Keratinocyte (primary cell): ENCODE data around the gene GMEB2. TPM values are rescaled to one million over a fixed set of nuclear protein-coding genes. Genes with fewer than 3 reads are reported as not detected.

Source experiments
- DNase-seq: peaks from one replicate; pipeline ENCODE4 v3.0.0-alpha.2; 2011; ENCODE audit warnings: low read depth, missing footprints, low spot score
- FAIRE-seq: peaks from 2 replicates; lab custom pipeline; 2011; peaks lifted over from hg19 to GRCh38; lab: Jason Lieb, UNC
- H2AFZ ChIP-seq: 2 replicates; pipeline ENCODE4 v1.6.0; 2012; ENCODE audit warnings: low read length, control low read depth, inconsistent platforms; ENCODE audit not compliant: control insufficient read depth
- H3K27ac ChIP-seq: 2 replicates; pipeline ENCODE4 v1.5.1; 2011; ENCODE audit warnings: low read length; ENCODE audit not compliant: control insufficient read depth, insufficient read depth
- H3K27me3 ChIP-seq: 3 replicates; pipeline ENCODE4 v1.6.0; 2011; ENCODE audit warnings: low read length; ENCODE audit not compliant: control insufficient read depth, insufficient read depth; ENCODE audit errors: extremely low read depth
- H3K36me3 ChIP-seq, 2 experiments: 2 replicates in 1 of 2; 3 replicates in 1 of 2; pipeline ENCODE4 v1.5.1; 2011; ENCODE audit warnings: low read length in 2 of 2, mild to moderate bottlenecking in 1 of 2; ENCODE audit not compliant: control insufficient read depth in 2 of 2, insufficient read depth in 2 of 2; ENCODE audit errors: extremely low read depth in 1 of 2
- H3K4me1 ChIP-seq: 3 replicates; pipeline ENCODE4 v1.5.1; 2011; ENCODE audit warnings: low read length; ENCODE audit not compliant: control insufficient read depth, insufficient read depth; ENCODE audit errors: extremely low read depth
- H3K4me2 ChIP-seq: 3 replicates; pipeline ENCODE4 v1.6.0; 2011; ENCODE audit warnings: low read depth, low read length; ENCODE audit not compliant: control insufficient read depth, insufficient read depth; ENCODE audit errors: extremely low read depth
- H3K4me3 ChIP-seq, 3 experiments: fragments of 200-600 bp in 1 of 3; sonication (generic) in 1 of 3; 2 replicates in 2 of 3; 3 replicates in 1 of 3; pipeline ENCODE4 v1.5.1; 2011 to 2016; ENCODE audit warnings: low read length in 3 of 3, mild to moderate bottlenecking in 3 of 3, control low read depth in 2 of 3, inconsistent platforms in 1 of 3, low read depth in 1 of 3, mixed read lengths in 1 of 3, mixed run types in 1 of 3, moderate library complexity in 1 of 3; ENCODE audit not compliant: control insufficient read depth in 2 of 3, insufficient read depth in 2 of 3; ENCODE audit errors: extremely low read depth in 1 of 3
- H3K79me2 ChIP-seq: 2 replicates; pipeline ENCODE4 v1.6.0; 2012; ENCODE audit warnings: low read length; ENCODE audit not compliant: control insufficient read depth, insufficient read depth
- H3K9ac ChIP-seq: 3 replicates; pipeline ENCODE4 v1.6.0; 2011; ENCODE audit warnings: low read length; ENCODE audit not compliant: control insufficient read depth, insufficient read depth; ENCODE audit errors: extremely low read depth
- H3K9me1 ChIP-seq: 3 replicates; pipeline ENCODE4 v1.6.0; 2011; ENCODE audit warnings: low read length; ENCODE audit not compliant: control insufficient read depth, insufficient read depth; ENCODE audit errors: extremely low read depth
- H3K9me3 ChIP-seq: 2 replicates; pipeline ENCODE4 v1.5.1; 2012; ENCODE audit warnings: low read depth, low read length; ENCODE audit not compliant: control insufficient read depth
- H4K20me1 ChIP-seq: 3 replicates; pipeline ENCODE4 v1.6.0; 2011; ENCODE audit warnings: low read length; ENCODE audit not compliant: control insufficient read depth, insufficient read depth; ENCODE audit errors: extremely low read depth
- EZH2 ChIP-seq: IDR thresholded peaks from one replicate; pipeline ENCODE4 v1.6.1; 2012; ENCODE audit warnings: inconsistent platforms, mild to moderate bottlenecking, low read length, moderate library complexity
- dilution Hi-C: fragments of 300-500 bp; cut with MboI; formaldehyde crosslinking; loops from one replicate; pipeline ENCODE4 v1.7.0; 2020; ENCODE audit warnings: low sequenced_read_pairs; ENCODE audit not compliant: extremely low pct_ligation_motif_present
- polyA plus RNA-seq, 5 experiments: library from polyadenylated mRNA; depleted of rRNA in 3 of 5; stranded (reverse) in 3 of 5; stranded (forward) in 1 of 5; unstranded in 1 of 5; fragments of >200 nt; gene quantifications; 1 replicate in 1 of 5; 2 replicates in 3 of 5; 3 replicates in 1 of 5; pipeline versions ENCODE4 v1.2.1 to v1.2.3, GENCODE V29; 2011 to 2012; ENCODE audit warnings: missing spikeins in 2 of 5, low read depth in 1 of 5, low replicate concordance in 1 of 5
- TF ChIP-seq, protein P1 (sequence below), 3 experiments: IDR thresholded peaks in 1 of 3; conservative IDR thresholded peaks in 1 of 3; optimal IDR thresholded peaks in 1 of 3; 2 replicates in 2 of 3; 3 replicates in 1 of 3; pipeline versions ENCODE3 to v1.5.1; 2011; ENCODE audit warnings: low read length in 3 of 3, mild to moderate bottlenecking in 3 of 3, moderate library complexity in 2 of 3, control low read depth in 1 of 3, inconsistent platforms in 1 of 3; ENCODE audit not compliant: insufficient read depth in 2 of 3; ENCODE audit errors: extremely low read depth in 1 of 3

Gene GMEB2
- polyA plus RNA-seq, 1 donor (not counting 4 experiments of a cell fraction or from before 2014, with no cell fraction given): 5.1 TPM

DNA sequence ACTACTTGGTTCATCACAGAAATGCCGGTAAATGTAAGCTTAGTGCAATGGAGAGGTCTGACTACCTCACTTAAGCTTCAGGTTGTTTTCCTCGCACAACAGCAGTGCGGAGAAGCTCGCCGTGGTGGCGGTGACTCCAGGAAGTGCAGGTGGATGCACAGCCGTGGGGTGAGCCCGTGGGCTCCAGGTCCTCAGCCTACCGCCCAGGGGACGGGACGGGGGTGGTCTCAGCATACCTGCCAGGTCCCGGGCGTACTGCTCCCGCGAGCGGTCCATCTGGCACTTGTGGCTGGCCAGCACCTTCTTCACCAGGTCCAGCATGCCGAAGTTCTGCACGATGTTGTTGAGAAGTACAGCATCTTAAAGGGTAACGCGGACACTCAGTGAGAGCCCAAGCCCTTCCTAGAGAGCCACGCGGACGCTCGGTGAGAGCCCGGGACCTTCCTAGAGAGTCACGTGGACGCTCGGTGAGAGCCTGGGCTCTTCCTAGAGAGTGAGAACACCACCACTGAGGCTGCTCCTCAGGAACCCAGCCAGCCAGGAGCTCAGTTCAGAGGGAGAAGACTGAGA lies 35.0 kb downstream of the GMEB2 start:
- Histone ChIP-seq H3K9me3 (no peaks in the 10 kb centered on the region), H3K4me1 (no peaks in the 10 kb centered on the region), H3K9me1 (no peaks in the 10 kb centered on the region), H3K36me3 (peaks cover 9 to 25% of the 10 kb centered on the region in 2 experiments), H3K79me2 (no peaks in the 10 kb centered on the region), H3K9ac (no peak overlapping the region), H4K20me1 (no peaks in the 10 kb centered on the region), H3K27ac (no peak overlapping the region), H3K4me3 (no peak overlapping the region), H3K4me2 (no peak overlapping the region), H3K27me3 (no peaks in the 10 kb centered on the region), H2AFZ (no peak overlapping the region)
- dilution Hi-C loops: no loop called here
- FAIRE-seq (no peak), DNase-seq (no peak)
- TF ChIP-seq EZH2: no peak
- TF ChIP-seq, protein P1, sequence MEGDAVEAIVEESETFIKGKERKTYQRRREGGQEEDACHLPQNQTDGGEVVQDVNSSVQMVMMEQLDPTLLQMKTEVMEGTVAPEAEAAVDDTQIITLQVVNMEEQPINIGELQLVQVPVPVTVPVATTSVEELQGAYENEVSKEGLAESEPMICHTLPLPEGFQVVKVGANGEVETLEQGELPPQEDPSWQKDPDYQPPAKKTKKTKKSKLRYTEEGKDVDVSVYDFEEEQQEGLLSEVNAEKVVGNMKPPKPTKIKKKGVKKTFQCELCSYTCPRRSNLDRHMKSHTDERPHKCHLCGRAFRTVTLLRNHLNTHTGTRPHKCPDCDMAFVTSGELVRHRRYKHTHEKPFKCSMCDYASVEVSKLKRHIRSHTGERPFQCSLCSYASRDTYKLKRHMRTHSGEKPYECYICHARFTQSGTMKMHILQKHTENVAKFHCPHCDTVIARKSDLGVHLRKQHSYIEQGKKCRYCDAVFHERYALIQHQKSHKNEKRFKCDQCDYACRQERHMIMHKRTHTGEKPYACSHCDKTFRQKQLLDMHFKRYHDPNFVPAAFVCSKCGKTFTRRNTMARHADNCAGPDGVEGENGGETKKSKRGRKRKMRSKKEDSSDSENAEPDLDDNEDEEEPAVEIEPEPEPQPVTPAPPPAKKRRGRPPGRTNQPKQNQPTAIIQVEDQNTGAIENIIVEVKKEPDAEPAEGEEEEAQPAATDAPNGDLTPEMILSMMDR (optimal IDR thresholded peaks at IDR 0.05 in 1 of 3, IDR thresholded peaks at IDR 0.05 in 1 of 3, conservative IDR thresholded peaks at IDR 0.05 in 1 of 3; ENCODE audit: extremely low read depth in 1 of 3, insufficient read depth in 2 of 3, low read length in 3 of 3): no peak

DNA sequence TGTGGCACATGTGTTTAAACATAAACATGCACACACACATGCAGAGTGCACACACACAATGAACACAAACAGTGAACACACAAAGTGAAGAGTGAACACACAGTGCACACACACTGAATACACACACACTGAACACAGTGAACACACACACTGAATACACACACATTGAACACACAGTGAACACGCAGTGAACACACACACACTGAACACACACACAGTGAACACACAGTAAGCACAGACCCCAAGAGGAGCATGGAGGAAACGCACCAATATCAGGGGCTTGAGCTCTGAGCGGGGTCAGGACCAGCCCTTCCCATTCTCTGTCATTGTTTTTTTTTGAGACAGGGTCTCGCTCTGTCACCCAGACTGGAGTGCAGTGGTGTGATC lies 35.8 kb downstream of the GMEB2 start:
- H4K20me1 ChIP-seq: no peaks in the 10 kb centered on the region
- no peak overlapping the region for H3K4me2 ChIP-seq
- H3K36me3 ChIP-seq: peaks cover 9 to 22% of the 10 kb centered on the region in 2 experiments
- DNase-seq (no peak), FAIRE-seq (no peak)
- no peaks in the 10 kb centered on the region for H3K9me3 ChIP-seq
- no peaks in the 10 kb centered on the region for H3K9me1 ChIP-seq
- dilution Hi-C loops: no loop called here
- no peak overlapping the region for H3K9ac ChIP-seq
- no peak overlapping the region for H3K4me3 ChIP-seq
- no peaks in the 10 kb centered on the region for H3K27me3 ChIP-seq
- H3K79me2 ChIP-seq: no peaks in the 10 kb centered on the region
- no peak overlapping the region for H3K27ac ChIP-seq
- H2AFZ ChIP-seq: no peak overlapping the region
- TF ChIP-seq, protein P1 (optimal IDR thresholded peaks at IDR 0.05 in 1 of 3, IDR thresholded peaks at IDR 0.05 in 1 of 3, conservative IDR thresholded peaks at IDR 0.05 in 1 of 3; ENCODE audit: extremely low read depth in 1 of 3, insufficient read depth in 2 of 3, low read length in 3 of 3): no peak
- TF ChIP-seq EZH2: no peak
- H3K4me1 ChIP-seq: no peaks in the 10 kb centered on the region
